Small intestine (tissue), 7 donors: Measurements from ENCODE around the gene DENND1A. TPM values are rescaled to one million over a fixed set of nuclear protein-coding genes. Genes with fewer than 3 reads are reported as not detected.

Experiments used
- DNase-seq, 2 donors: peaks; one replicate each; pipeline versions ENCODE4 v3.0.0 to v3.0.0-alpha.2; 2013
- FAIRE-seq: peaks from 2 replicates; lab custom pipeline; 2012; peaks lifted over from hg19 to GRCh38; lab: Jason Lieb, UNC
- H3K27ac ChIP-seq, 3 donors: one replicate each; pipeline ENCODE4 v1.5.1; 2013; ENCODE audit warnings: low read length in 2 of 3, mild to moderate bottlenecking in 2 of 3, control low read depth in 1 of 3, inconsistent platforms in 1 of 3, low read depth in 1 of 3, moderate library complexity in 1 of 3
- H3K27me3 ChIP-seq, 3 donors: one replicate each; pipeline ENCODE4 v1.6.1; 2013; ENCODE audit warnings: low read length in 3 of 3, inconsistent platforms in 1 of 3; ENCODE audit not compliant: control insufficient read depth in 3 of 3, insufficient read depth in 3 of 3
- H3K36me3 ChIP-seq, 3 donors: one replicate each; pipeline ENCODE4 v1.6.1; 2013; ENCODE audit warnings: low read length in 3 of 3, inconsistent platforms in 1 of 3, low read depth in 1 of 3, mild to moderate bottlenecking in 1 of 3, moderate library complexity in 1 of 3; ENCODE audit not compliant: control insufficient read depth in 3 of 3, insufficient read depth in 2 of 3
- H3K4me1 ChIP-seq, 3 donors: one replicate each; pipeline ENCODE4 v1.6.1; 2013; ENCODE audit warnings: low read length in 2 of 3, inconsistent platforms in 1 of 3, low read depth in 1 of 3, mild to moderate bottlenecking in 1 of 3, moderate library complexity in 1 of 3; ENCODE audit not compliant: control insufficient read depth in 3 of 3, insufficient read depth in 2 of 3
- H3K4me3 ChIP-seq, 3 donors: one replicate each; pipeline ENCODE4 v1.5.1; 2013; ENCODE audit warnings: low read length in 3 of 3, control low read depth in 1 of 3, inconsistent platforms in 1 of 3, low read depth in 1 of 3, mild to moderate bottlenecking in 1 of 3, moderate library complexity in 1 of 3
- H3K9me3 ChIP-seq, 2 donors: one replicate each; pipeline ENCODE4 v1.6.1; 2013; ENCODE audit warnings: low read depth in 1 of 2, low read length in 1 of 2; ENCODE audit not compliant: control insufficient read depth in 2 of 2, insufficient read depth in 1 of 2
- WGBS, 3 donors: extraction: QIAGEN DNeasy Blood & Tissue Kit; methylation state at CpG; one replicate each; pipeline ENCODE4 v1.1.7; 2013; 5-methylcytosine and 5-hydroxymethylcytosine counted together
- polyA plus RNA-seq, 4 donors: library from polyadenylated mRNA; stranded (reverse) in 3 of 4; unstranded in 1 of 4; fragments of 200-250 nt in 3 of 4; fragments of 120-200 nt in 1 of 4; gene quantifications; one replicate each; pipeline versions ENCODE4 v1.2.1 to v1.2.3, GENCODE V29; 2013
- donor health status: healthy with polysubstance abuse.
- donor health status: control.
- donor health status: control.
- donor health status: Bipolar disorder and iron deficiency.
- donor health status: healthy.

Gene DENND1A
- polyA plus RNA-seq, 4 donors: 11.5 to 43.4 (median 20.0) TPM

GRCh38 chr9:123445981-123446610, 483.8 kb downstream of the DENND1A start:
- DNase-seq: no peak
- WGBS, 3 donors: 92 to 94% (median 94%) methylated on average over 10 of the region's 10 CpGs
- Histone ChIP-seq H3K4me3 (no peak overlapping the region), H3K36me3 (peaks cover 0 to 34% (median 6%) of the 10 kb centered on the region in 3 donors), H3K27ac (no peak overlapping the region), H3K4me1 (no peaks in the 10 kb centered on the region), H3K9me3 (no peaks in the 10 kb centered on the region), H3K27me3 (no peaks in the 10 kb centered on the region)
- no peak for FAIRE-seq

GRCh38 chr9:123445116-123445515, 484.8 kb downstream of the DENND1A start:
- Histone ChIP-seq H3K36me3 (peaks cover 0 to 35% (median 4%) of the 10 kb centered on the region in 3 donors), H3K27me3 (no peaks in the 10 kb centered on the region), H3K4me3 (no peak overlapping the region), H3K27ac (no peak overlapping the region), H3K4me1 (no peaks in the 10 kb centered on the region), H3K9me3 (no peaks in the 10 kb centered on the region)
- FAIRE-seq: no peak
- no peak for DNase-seq
- whole genome bisulfite sequencing, 3 donors: 94 to 98% (median 96%) methylated on average over 7 of the region's 7 CpGs

GRCh38 chr9:123441769-123442168, 488.2 kb downstream of the DENND1A start:
- H3K4me1 ChIP-seq: no peaks in the 10 kb centered on the region
- H3K27ac ChIP-seq: no peak overlapping the region
- DNase-seq: no peak
- peaks cover 5 to 44% (median 9%) of the 10 kb centered on the region in 3 donors for H3K36me3 ChIP-seq
- no peak for FAIRE-seq
- H3K9me3 ChIP-seq: no peaks in the 10 kb centered on the region
- no peaks in the 10 kb centered on the region for H3K27me3 ChIP-seq
- no peak overlapping the region for H3K4me3 ChIP-seq

- DNase-seq (no peak), FAIRE-seq (no peak)
- peaks cover 5 to 43% (median 11%) of the 10 kb centered on the region in 3 donors for H3K36me3 ChIP-seq
- H3K27me3 ChIP-seq: no peaks in the 10 kb centered on the region
- WGBS, 3 donors: 95 to 97% (median 96%) methylated on average over 11 of the region's 11 CpGs
- H3K9me3 ChIP-seq: no peaks in the 10 kb centered on the region
- no peaks in the 10 kb centered on the region for H3K4me1 ChIP-seq
- H3K4me3 ChIP-seq: no peak overlapping the region
- H3K27ac ChIP-seq: no peak overlapping the region
Measured at GRCh38 chr9:123440256-123440655, 489.7 kb downstream of the DENND1A start.

- Histone ChIP-seq H3K27me3 (no peaks in the 10 kb centered on the region), H3K4me3 (no peak overlapping the region), H3K27ac (no peak overlapping the region), H3K9me3 (no peaks in the 10 kb centered on the region), H3K36me3 (peaks cover 3 to 47% (median 13%) of the 10 kb centered on the region in 3 donors), H3K4me1 (no peaks in the 10 kb centered on the region)
- WGBS, 3 donors: 80 to 92% (median 91%) methylated on average over 4 of the region's 4 CpGs
- DNase-seq (no peak), FAIRE-seq (no peak)
Measured at GRCh38 chr9:123438821-123439220, 491.1 kb downstream of the DENND1A start.

GRCh38 chr9:123438321-123438720, 491.6 kb downstream of the DENND1A start:
- no peak for FAIRE-seq
- WGBS, 3 donors: 77 to 87% (median 80%) methylated on average over 8 of the region's 8 CpGs

GRCh38 chr9:123437201-123437600, 492.7 kb downstream of the DENND1A start:
- Histone ChIP-seq H3K9me3 (no peaks in the 10 kb centered on the region), H3K27me3 (no peaks in the 10 kb centered on the region), H3K4me3 (no peak overlapping the region), H3K36me3 (peaks cover 3 to 55% (median 13%) of the 10 kb centered on the region in 3 donors), H3K27ac (no peak overlapping the region), H3K4me1 (no peaks in the 10 kb centered on the region)
- DNase-seq: no peak
- no peak for FAIRE-seq
- WGBS, 3 donors: 94 to 99% (median 96%) methylated on average over 8 of the region's 8 CpGs

More at GRCh38 chr9:123438321-123438720, 491.6 kb downstream of the DENND1A start:
- no peak for DNase-seq
- Histone ChIP-seq H3K4me3 (no peak overlapping the region), H3K36me3 (peaks cover 3 to 47% (median 13%) of the 10 kb centered on the region in 3 donors), H3K4me1 (no peaks in the 10 kb centered on the region), H3K9me3 (no peaks in the 10 kb centered on the region), H3K27me3 (no peaks in the 10 kb centered on the region), H3K27ac (no peak overlapping the region)

- no peaks in the 10 kb centered on the region for H3K4me1 ChIP-seq
- DNase-seq (peak in 1 of 2 donors; percentile 35), FAIRE-seq (no peak)
- WGBS, 3 donors: 38 to 73% (median 72%) methylated on average over 2 of the region's 2 CpGs
- H3K4me3 ChIP-seq: no peak overlapping the region
- H3K36me3 ChIP-seq: peaks cover 3 to 67% (median 16%) of the 10 kb centered on the region in 3 donors
- no peaks in the 10 kb centered on the region for H3K27me3 ChIP-seq
- H3K9me3 ChIP-seq: no peaks in the 10 kb centered on the region
- H3K27ac ChIP-seq: no peak overlapping the region
Measured at GRCh38 chr9:123435471-123435870, 494.5 kb downstream of the DENND1A start.
